ENCODE data around the gene DNMBP.

The DNMBP gene
- total RNA-seq, result 3.4 to 61.6 (median 27.4) reads per million in 17 experiments

GRCh38 chr10:100009793-100010676 is at the start of gene DNMBP:
TSS of gene DNMBP (minus strand) at chr10:100009947. CDS start at chr10:99972124, 37,823 bp downstream.
- peak; percentile 91 to 96 (median 94) for DNase-seq

- DNase-seq, result no peak
Measured at GRCh38 chr10:100057948-100058347, 48.2 kb upstream of the DNMBP start.

GRCh38 chr10:100053686-100054460 is 44.1 kb upstream of the DNMBP start:
- no peak for DNase-seq

- DNase-seq, result peak; percentile 82 to 92 (median 88)
Measured at GRCh38 chr10:100046021-100046486, 36.3 kb upstream of the DNMBP start.

- DNase-seq, result no peak
Measured at GRCh38 chr10:100045592-100045991, 35.8 kb upstream of the DNMBP start.

GRCh38 chr10:100043796-100044195 is 34.0 kb upstream of the DNMBP start:
- peak; percentile 20 to 27 (median 22) for DNase-seq

GRCh38 chr10:100043344-100043743 is 33.6 kb upstream of the DNMBP start:
- DNase-seq, result no peak

- DNase-seq, result no peak
Measured at GRCh38 chr10:100041306-100042002, 31.7 kb upstream of the DNMBP start.

GRCh38 chr10:100038561-100039071 is 28.9 kb upstream of the DNMBP start:
- no peak for DNase-seq

- no peak for DNase-seq
Measured at GRCh38 chr10:100037758-100038315, 28.1 kb upstream of the DNMBP start.

GRCh38 chr10:100036850-100037249 is 27.1 kb upstream of the DNMBP start:
- DNase-seq, result no peak

GRCh38 chr10:100033766-100034418 is 24.1 kb upstream of the DNMBP start:
- no peak for DNase-seq

GRCh38 chr10:100027416-100027815 is 17.7 kb upstream of the DNMBP start:
- no peak for DNase-seq

- DNase-seq, result no peak
Measured at GRCh38 chr10:100025576-100025975, 15.8 kb upstream of the DNMBP start.

GRCh38 chr10:100024748-100025147 is 15.0 kb upstream of the DNMBP start:
- DNase-seq, result no peak

- no peak for DNase-seq
Measured at GRCh38 chr10:100022403-100022802, 12.7 kb upstream of the DNMBP start.

- no peak for DNase-seq
Measured at GRCh38 chr10:100021322-100021721, 11.6 kb upstream of the DNMBP start.

- DNase-seq, result no peak
Measured at GRCh38 chr10:100020886-100021253, 11.1 kb upstream of the DNMBP start.

- no peak for DNase-seq
Measured at GRCh38 chr10:100020142-100020885, 10.6 kb upstream of the DNMBP start.

- DNase-seq, result no peak
Measured at GRCh38 chr10:100019787-100020141, 10.0 kb upstream of the DNMBP start.

Measured in suppressor macrophage (primary cell).